CD4-positive, alpha-beta T cell treated with Interleukin-6 at 100 ng/mL for 8 hours (primary cell): ENCODE data around the gene TBC1D5.
"Not testable (repeated sequence)": the region's sequence is repeated elsewhere in the genome, so short reads cannot be mapped to it uniquely, and the experiment has no call there.

Source experiments
- DNase-seq: peaks from one replicate; pipeline ENCODE4 v3.0.0-alpha.2; 2020; ENCODE audit warnings: mixed read lengths, low spot score

Gene TBC1D5

GRCh38 chr3:17542591-17542990 lies 199.8 kb downstream of the TBC1D5 start:
- DNase-seq: no peak

- DNase-seq: no peak
These were observed 203.0 kb downstream of the TBC1D5 start for GRCh38 chr3:17539436-17539835.

GRCh38 chr3:17535274-17535673 lies 207.2 kb downstream of the TBC1D5 start:
- no peak for DNase-seq

GRCh38 chr3:17532446-17532845 lies 210.0 kb downstream of the TBC1D5 start:
- DNase-seq: not testable (repeated sequence)

- no peak for DNase-seq
These were observed 212.8 kb downstream of the TBC1D5 start for GRCh38 chr3:17529677-17530076.

- DNase-seq: no peak
These were observed 224.0 kb downstream of the TBC1D5 start for GRCh38 chr3:17518189-17519059.

GRCh38 chr3:17515445-17516234 lies 226.8 kb downstream of the TBC1D5 start:
- DNase-seq: no peak

- no peak for DNase-seq
These were observed 227.8 kb downstream of the TBC1D5 start for GRCh38 chr3:17514597-17514996.

GRCh38 chr3:17510265-17510664 lies 232.2 kb downstream of the TBC1D5 start:
- no peak for DNase-seq

- no peak for DNase-seq
These were observed 234.2 kb downstream of the TBC1D5 start for GRCh38 chr3:17508180-17508752.

- DNase-seq: no peak
These were observed 235.0 kb downstream of the TBC1D5 start for GRCh38 chr3:17507480-17507879.

GRCh38 chr3:17505856-17506255 lies 236.6 kb downstream of the TBC1D5 start:
- no peak for DNase-seq

GRCh38 chr3:17501745-17502144 lies 240.7 kb downstream of the TBC1D5 start:
- DNase-seq: no peak

- no peak for DNase-seq
These were observed 241.8 kb downstream of the TBC1D5 start for GRCh38 chr3:17500618-17501017.

GRCh38 chr3:17494117-17494809 lies 248.2 kb downstream of the TBC1D5 start:
- DNase-seq: no peak

GRCh38 chr3:17491601-17492000 lies 250.8 kb downstream of the TBC1D5 start:
- DNase-seq: no peak

GRCh38 chr3:17491190-17491589 lies 251.2 kb downstream of the TBC1D5 start:
- DNase-seq: not testable (repeated sequence)

GRCh38 chr3:17489139-17489538 lies 253.3 kb downstream of the TBC1D5 start:
- no peak for DNase-seq

- DNase-seq: no peak
These were observed 261.3 kb downstream of the TBC1D5 start for GRCh38 chr3:17481116-17481515.

- no peak for DNase-seq
These were observed 262.6 kb downstream of the TBC1D5 start for GRCh38 chr3:17479681-17480405.

GRCh38 chr3:17478673-17479072 lies 263.8 kb downstream of the TBC1D5 start:
- no peak for DNase-seq
